NCI-H226 (cell line): ENCODE measurements around the gene ZBTB45.

ENCODE experiments used
- DNase-seq: peaks from one replicate; pipeline ENCODE4 v3.0.0-alpha.2; 2015

ZBTB45 gene

GRCh38 chr19:58538257-58539168 lies 18.9 kb upstream of the ZBTB45 start:
- no peak for DNase-seq

GRCh38 chr19:58536852-58537798 lies 17.5 kb upstream of the ZBTB45 start:
- no peak for DNase-seq

- no peak for DNase-seq
Measured at GRCh38 chr19:58535857-58536256, 16.2 kb upstream of the ZBTB45 start.

- DNase-seq: no peak
Measured at GRCh38 chr19:58531034-58531840, 11.6 kb upstream of the ZBTB45 start.

GRCh38 chr19:58529405-58529804 lies 9.8 kb upstream of the ZBTB45 start:
- DNase-seq: no peak

GRCh38 chr19:58522709-58523108 lies 3.1 kb upstream of the ZBTB45 start:
- DNase-seq: no peak

GRCh38 chr19:58521651-58522050 lies 2.0 kb upstream of the ZBTB45 start:
- no peak for DNase-seq

GRCh38 chr19:58520257-58520599 lies 618 bp upstream of the ZBTB45 start:
- no peak for DNase-seq

GRCh38 chr19:58519087-58519354 lies 589 bp downstream of the ZBTB45 start:
- peak; percentile 65 for DNase-seq

- no peak for DNase-seq
Measured at GRCh38 chr19:58518256-58519086, 1.1 kb downstream of the ZBTB45 start.

- DNase-seq: no peak
Measured at GRCh38 chr19:58516964-58517833, 2.4 kb downstream of the ZBTB45 start.

GRCh38 chr19:58516246-58516836 lies 3.3 kb downstream of the ZBTB45 start:
- no peak for DNase-seq

GRCh38 chr19:58515259-58515658 lies 4.4 kb downstream of the ZBTB45 start:
- DNase-seq: no peak

GRCh38 chr19:58514564-58515022 lies 5.0 kb downstream of the ZBTB45 start:
- no peak for DNase-seq

GRCh38 chr19:58513694-58514563 lies 5.7 kb downstream of the ZBTB45 start:
- DNase-seq: peak; percentile 95

- no peak for DNase-seq
Measured at GRCh38 chr19:58513213-58513693, 6.4 kb downstream of the ZBTB45 start.

- DNase-seq: no peak
Measured at GRCh38 chr19:58511353-58512208, 8.0 kb downstream of the ZBTB45 start, which contains the start of gene SLC27A5. TSS of gene SLC27A5 (minus strand) at chr19:58511992. CDS start at chr19:58511955, 37 bp downstream.
